HCT116 (cell line): ENCODE results near the gene LSAMP.

Experiments used
- CEBPB ChIP-seq: IDR thresholded peaks from 2 replicates; pipeline ENCODE4 v1.6.1; 2012; ENCODE audit warnings: low read depth
- EZH2 ChIP-seq: fragments of 200-600 bp; sonication (generic); IDR thresholded peaks from 2 replicates; pipeline ENCODE4 v1.6.1; 2017; ENCODE audit warnings: antibody characterized with exemption, mixed run types
- POLR2A ChIP-seq: IDR thresholded peaks from 2 replicates; pipeline ENCODE4 v1.7.0; 2011; ENCODE audit warnings: borderline replicate concordance; ENCODE audit not compliant: insufficient read depth, insufficient read length; ENCODE audit errors: extremely low read depth
- POLR2AphosphoS5 ChIP-seq: IDR thresholded peaks from 2 replicates; pipeline ENCODE4 v1.6.1; 2011; ENCODE audit warnings: mild to moderate bottlenecking, low read depth, low read length, moderate library complexity
- SIN3A ChIP-seq: IDR thresholded peaks from 2 replicates; pipeline ENCODE4 v1.6.1; 2012; ENCODE audit warnings: low read depth
- SP1 ChIP-seq: IDR thresholded peaks from 2 replicates; pipeline ENCODE4 v1.6.1; 2012; ENCODE audit warnings: low read depth
- SRF ChIP-seq: IDR thresholded peaks from 2 replicates; pipeline ENCODE4 v1.6.1; 2012; ENCODE audit warnings: low read depth
- TCF7L2 ChIP-seq: IDR thresholded peaks from 2 replicates; pipeline ENCODE4 v1.7.0; 2011; ENCODE audit warnings: borderline replicate concordance, inconsistent platforms; ENCODE audit not compliant: insufficient read depth, insufficient read length; ENCODE audit errors: extremely low read depth
- ZNF274 ChIP-seq: fragments of 200-500 bp; sonication (Bioruptor generic); IDR thresholded peaks from 2 replicates; pipeline ENCODE4 v1.6.1; 2014; ENCODE audit warnings: mild to moderate bottlenecking, low read depth, low read length, inconsistent platforms
- TF ChIP-seq, protein P1 (sequence below), 3 experiments: fragments of 200-600 bp in 1 of 3; sonication (generic) in 1 of 3; IDR thresholded peaks in 2 of 3; conservative IDR thresholded peaks in 1 of 3; 2 replicates each; pipeline ENCODE4 v1.5.1; 2012 to 2017; ENCODE audit warnings: low read depth in 2 of 3, low read length in 2 of 3, antibody characterized with exemption in 1 of 3, borderline replicate concordance in 1 of 3, control low read depth in 1 of 3, mild to moderate bottlenecking in 1 of 3, mixed read lengths in 1 of 3, mixed run types in 1 of 3, moderate library complexity in 1 of 3; ENCODE audit not compliant: insufficient read depth in 1 of 3
- TF ChIP-seq, protein P2 (sequence below): IDR thresholded peaks from 2 replicates; pipeline ENCODE4 v1.6.1; 2011; ENCODE audit warnings: mild to moderate bottlenecking, low read length, moderate library complexity; ENCODE audit not compliant: insufficient replicate concordance; ENCODE audit errors: extremely low read depth
- TF ChIP-seq, protein P3 (sequence below): IDR thresholded peaks from 2 replicates; pipeline ENCODE4 v1.6.1; 2012
- TF ChIP-seq, protein P4 (sequence below): IDR thresholded peaks from 2 replicates; pipeline ENCODE4 v1.6.1; 2012
- TF ChIP-seq, protein P5 (sequence below): IDR thresholded peaks from 2 replicates; pipeline ENCODE4 v1.6.1; 2012; ENCODE audit warnings: low read depth

DNA sequence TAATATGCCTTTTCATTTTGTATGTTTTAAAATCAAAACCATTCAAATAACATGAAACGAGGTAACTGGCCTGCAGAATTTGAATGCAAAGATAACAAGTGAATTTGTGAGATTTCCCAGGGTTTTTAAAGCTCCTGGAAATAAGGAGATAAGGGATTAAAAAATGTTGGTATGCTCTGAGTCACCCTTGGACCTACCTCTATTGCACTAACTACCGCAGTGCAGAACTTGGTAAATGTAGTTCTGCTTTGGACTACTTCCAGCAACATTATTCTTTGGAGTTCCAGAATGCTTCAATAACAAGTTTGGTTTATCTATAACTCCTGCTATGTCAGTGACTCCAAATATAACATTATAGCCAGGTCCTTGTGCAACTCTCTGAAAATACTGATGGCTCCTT lies 620.2 kb downstream of the LSAMP start:
- TF ChIP-seq, protein P1, sequence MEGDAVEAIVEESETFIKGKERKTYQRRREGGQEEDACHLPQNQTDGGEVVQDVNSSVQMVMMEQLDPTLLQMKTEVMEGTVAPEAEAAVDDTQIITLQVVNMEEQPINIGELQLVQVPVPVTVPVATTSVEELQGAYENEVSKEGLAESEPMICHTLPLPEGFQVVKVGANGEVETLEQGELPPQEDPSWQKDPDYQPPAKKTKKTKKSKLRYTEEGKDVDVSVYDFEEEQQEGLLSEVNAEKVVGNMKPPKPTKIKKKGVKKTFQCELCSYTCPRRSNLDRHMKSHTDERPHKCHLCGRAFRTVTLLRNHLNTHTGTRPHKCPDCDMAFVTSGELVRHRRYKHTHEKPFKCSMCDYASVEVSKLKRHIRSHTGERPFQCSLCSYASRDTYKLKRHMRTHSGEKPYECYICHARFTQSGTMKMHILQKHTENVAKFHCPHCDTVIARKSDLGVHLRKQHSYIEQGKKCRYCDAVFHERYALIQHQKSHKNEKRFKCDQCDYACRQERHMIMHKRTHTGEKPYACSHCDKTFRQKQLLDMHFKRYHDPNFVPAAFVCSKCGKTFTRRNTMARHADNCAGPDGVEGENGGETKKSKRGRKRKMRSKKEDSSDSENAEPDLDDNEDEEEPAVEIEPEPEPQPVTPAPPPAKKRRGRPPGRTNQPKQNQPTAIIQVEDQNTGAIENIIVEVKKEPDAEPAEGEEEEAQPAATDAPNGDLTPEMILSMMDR (IDR thresholded peaks at IDR 0.05 in 2 of 3, conservative IDR thresholded peaks at IDR 0.05 in 1 of 3; ENCODE audit: borderline replicate concordance in 1 of 3, insufficient read depth in 1 of 3, low read depth in 2 of 3, low read length in 2 of 3) = no peak
- TF ChIP-seq, protein P2, sequence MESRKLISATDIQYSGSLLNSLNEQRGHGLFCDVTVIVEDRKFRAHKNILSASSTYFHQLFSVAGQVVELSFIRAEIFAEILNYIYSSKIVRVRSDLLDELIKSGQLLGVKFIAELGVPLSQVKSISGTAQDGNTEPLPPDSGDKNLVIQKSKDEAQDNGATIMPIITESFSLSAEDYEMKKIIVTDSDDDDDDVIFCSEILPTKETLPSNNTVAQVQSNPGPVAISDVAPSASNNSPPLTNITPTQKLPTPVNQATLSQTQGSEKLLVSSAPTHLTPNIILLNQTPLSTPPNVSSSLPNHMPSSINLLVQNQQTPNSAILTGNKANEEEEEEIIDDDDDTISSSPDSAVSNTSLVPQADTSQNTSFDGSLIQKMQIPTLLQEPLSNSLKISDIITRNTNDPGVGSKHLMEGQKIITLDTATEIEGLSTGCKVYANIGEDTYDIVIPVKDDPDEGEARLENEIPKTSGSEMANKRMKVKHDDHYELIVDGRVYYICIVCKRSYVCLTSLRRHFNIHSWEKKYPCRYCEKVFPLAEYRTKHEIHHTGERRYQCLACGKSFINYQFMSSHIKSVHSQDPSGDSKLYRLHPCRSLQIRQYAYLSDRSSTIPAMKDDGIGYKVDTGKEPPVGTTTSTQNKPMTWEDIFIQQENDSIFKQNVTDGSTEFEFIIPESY = no peak
- no peak for TF ChIP-seq CEBPB
- TF ChIP-seq POLR2A = no peak
- TF ChIP-seq TCF7L2 = no peak
- TF ChIP-seq POLR2AphosphoS5 = no peak
- TF ChIP-seq, protein P3, sequence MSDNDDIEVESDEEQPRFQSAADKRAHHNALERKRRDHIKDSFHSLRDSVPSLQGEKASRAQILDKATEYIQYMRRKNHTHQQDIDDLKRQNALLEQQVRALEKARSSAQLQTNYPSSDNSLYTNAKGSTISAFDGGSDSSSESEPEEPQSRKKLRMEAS = no peak
- TF ChIP-seq SP1 = no peak
- no peak for TF ChIP-seq SRF
- no peak for TF ChIP-seq SIN3A
- TF ChIP-seq ZNF274 = no peak
- no peak for TF ChIP-seq EZH2
- TF ChIP-seq, protein P4, sequence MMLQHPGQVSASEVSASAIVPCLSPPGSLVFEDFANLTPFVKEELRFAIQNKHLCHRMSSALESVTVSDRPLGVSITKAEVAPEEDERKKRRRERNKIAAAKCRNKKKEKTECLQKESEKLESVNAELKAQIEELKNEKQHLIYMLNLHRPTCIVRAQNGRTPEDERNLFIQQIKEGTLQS = no peak
- TF ChIP-seq, protein P5, sequence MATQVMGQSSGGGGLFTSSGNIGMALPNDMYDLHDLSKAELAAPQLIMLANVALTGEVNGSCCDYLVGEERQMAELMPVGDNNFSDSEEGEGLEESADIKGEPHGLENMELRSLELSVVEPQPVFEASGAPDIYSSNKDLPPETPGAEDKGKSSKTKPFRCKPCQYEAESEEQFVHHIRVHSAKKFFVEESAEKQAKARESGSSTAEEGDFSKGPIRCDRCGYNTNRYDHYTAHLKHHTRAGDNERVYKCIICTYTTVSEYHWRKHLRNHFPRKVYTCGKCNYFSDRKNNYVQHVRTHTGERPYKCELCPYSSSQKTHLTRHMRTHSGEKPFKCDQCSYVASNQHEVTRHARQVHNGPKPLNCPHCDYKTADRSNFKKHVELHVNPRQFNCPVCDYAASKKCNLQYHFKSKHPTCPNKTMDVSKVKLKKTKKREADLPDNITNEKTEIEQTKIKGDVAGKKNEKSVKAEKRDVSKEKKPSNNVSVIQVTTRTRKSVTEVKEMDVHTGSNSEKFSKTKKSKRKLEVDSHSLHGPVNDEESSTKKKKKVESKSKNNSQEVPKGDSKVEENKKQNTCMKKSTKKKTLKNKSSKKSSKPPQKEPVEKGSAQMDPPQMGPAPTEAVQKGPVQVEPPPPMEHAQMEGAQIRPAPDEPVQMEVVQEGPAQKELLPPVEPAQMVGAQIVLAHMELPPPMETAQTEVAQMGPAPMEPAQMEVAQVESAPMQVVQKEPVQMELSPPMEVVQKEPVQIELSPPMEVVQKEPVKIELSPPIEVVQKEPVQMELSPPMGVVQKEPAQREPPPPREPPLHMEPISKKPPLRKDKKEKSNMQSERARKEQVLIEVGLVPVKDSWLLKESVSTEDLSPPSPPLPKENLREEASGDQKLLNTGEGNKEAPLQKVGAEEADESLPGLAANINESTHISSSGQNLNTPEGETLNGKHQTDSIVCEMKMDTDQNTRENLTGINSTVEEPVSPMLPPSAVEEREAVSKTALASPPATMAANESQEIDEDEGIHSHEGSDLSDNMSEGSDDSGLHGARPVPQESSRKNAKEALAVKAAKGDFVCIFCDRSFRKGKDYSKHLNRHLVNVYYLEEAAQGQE = no peak
